ELR (cell line): Measurements from ENCODE around the gene NUB1.

Experiments used
- DNase-seq: peaks from one replicate; pipeline ENCODE4 v3.0.0-alpha.2; 2015; ENCODE audit warnings: low read depth

NUB1 gene

DNA sequence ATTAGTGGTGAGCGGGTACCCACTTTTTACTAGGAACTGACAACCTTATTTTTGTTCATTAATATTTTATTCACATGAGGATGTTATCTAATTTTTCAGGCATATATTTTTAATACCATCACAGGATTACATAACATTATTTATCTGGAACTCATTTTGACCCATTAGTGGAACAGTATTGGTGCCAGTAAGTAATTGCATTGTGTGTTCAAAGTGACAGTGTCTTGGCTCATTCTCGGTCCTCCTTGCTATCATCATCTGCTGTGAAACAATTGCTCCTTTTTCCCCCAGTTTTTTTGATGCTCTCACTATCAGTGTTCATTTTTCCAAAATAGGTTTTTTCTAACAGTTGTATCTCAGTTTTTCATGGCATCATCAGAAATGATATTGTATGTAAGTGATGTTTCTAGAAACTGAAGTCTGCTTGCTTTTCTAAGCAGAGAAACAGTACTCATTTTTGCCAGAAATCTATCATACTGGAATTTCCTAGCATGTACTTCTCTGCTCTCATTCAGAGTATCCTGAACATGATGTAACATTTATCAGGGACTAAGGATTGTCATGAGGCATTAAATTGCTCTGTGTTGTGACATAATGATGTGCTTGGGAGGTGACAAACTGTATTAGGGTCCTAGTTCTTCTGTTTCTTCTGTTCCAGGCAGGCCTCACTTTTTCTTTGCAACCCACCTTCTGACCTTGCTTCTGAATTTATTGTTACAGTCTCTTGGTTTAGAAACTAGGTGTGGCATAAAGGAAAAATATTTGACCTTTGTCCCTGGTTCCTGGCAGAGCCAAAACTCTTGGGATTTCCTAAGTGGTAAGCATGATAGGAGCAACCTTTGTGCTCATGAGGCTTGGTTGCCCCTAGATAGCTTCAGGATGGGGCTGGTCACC lies 4.2 kb downstream of the NUB1 start:
- DNase-seq: no peak

DNA sequence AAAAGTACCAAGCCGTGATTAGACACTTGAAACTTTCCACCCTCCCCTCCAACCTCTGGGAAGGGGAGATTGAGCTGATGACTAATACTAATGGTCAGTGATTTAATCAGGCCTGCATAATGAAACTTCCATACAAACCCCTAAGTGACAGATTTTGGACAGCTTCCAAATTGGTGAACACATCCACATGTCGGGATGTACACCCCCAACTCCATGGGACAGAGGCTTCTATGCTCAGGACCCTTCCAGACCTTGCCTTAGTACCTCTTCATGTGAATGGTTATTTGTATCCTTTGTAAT lies 4.8 kb downstream of the NUB1 start:
- no peak for DNase-seq

DNA sequence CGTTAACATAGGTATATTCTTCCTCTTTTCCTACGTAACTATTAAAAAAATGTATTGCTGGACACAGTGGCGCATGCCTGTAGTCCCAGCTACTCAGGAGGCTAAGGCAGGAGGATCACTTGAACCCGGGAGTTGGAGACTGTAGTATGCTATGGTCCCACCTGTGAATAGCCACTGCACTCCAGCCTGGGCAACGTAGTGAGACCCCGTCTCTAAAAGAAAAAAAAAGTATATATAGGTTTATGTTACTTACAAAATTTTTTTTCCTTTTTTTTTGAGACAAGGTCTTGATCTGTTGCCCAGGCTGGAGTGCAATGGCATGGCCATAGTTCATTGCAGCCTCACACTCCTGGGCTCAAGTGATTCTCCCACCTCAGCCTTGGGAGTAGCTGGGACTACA lies 5.6 kb downstream of the NUB1 start:
- no peak for DNase-seq

- no peak for DNase-seq
These were observed 7.4 kb downstream of the NUB1 start for GRCh38 chr7:151348970-151349369.

GRCh38 chr7:151349507-151349853 lies 7.9 kb downstream of the NUB1 start:
- DNase-seq: no peak

DNA sequence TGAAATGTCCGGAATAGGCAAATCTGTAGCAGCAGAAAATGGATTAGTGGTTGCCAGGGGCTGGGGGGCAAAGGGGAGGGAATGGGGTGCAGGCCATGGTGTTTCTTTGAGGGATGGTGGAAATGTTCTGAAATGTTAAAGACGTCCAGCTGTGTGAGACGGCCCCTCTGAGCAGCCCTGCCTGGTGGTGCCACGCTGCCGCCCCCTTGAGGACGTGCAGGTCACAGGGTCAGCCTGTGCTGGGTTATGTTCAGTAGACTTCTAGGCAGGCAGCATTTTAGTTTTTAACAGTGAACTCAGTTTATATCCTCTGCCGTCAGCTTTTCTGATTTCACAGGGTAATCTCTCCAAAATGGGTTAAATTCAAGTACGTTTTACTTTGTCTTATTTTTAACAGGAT lies 9.4 kb downstream of the NUB1 start:
- no peak for DNase-seq

GRCh38 chr7:151351967-151352366 lies 10.4 kb downstream of the NUB1 start:
- no peak for DNase-seq

DNA sequence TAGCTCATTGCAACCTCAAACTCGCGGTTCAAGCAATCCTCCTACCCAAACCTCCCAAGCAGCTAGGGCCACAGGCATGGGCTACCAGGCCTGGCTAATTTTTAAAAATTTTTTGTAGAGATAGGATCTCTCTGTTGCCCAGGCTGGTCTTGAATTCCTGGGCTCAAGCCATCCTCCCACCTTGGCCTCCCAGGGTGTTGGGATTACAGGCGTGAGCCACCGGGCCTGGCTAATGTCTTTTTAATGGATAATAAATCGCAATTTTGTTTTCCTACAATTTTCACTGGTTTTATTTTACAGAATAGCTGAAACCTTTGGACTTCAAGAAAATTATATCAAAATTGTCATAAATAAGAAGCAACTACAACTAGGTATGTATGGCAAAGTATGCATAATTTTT lies 10.9 kb downstream of the NUB1 start:
- DNase-seq: no peak

DNA sequence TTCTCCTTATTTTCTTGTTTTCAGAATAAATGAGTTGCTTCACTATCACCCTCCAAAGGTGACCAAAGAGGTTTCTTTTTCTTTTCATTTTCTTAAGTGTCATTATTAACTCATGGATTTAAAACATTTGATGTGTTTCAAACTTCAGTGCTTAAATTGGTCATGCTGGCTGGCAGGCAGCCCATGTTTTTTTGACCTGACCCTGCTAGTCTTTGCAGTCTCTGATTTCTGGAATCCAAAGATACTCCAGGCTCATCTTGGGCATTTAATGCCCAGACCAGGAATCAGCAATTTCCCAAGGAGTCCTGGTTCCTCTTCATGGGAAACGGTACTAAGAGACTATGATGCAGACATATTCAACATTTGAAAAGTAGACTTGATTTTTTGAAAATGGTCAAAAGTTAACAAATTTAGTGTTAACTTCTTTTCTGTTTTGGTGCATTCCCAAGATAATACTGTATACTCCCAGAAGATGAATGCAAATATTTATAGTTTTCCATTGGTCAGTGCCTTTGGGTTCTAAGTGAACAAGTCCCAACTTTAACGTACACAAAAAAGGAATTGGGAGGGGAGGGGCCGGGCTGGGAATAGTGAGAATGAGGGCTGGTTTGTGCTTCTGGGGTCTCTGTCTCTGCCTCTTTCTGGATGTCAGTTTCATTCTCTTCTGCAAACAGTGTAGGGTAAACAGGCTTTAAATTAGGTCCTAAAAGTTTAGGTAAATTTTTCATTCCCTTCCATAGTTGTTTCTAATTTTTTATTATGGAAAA lies 19.8 kb downstream of the NUB1 start:
- no peak for DNase-seq

DNA sequence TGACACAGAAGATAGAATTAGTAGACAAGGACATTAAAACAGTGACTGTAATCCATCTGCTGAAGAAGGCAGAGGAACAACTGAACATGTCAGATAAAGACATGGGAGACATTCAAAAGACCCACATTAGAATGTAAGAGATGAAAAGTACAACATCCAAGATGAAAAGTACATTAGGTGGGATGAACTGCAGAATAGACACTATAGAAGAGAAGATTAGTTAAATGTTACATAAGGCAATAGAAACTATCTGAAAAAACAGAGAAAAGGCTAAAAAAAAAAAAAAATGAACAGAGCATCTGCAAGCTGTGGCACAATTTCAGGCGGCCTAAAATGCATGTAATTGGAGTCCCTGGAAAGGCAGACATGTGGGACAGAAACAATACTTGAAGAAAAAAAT lies 21.6 kb downstream of the NUB1 start:
- no peak for DNase-seq

- DNase-seq: no peak
These were observed 24.7 kb downstream of the NUB1 start for GRCh38 chr7:151366166-151366879.

DNA sequence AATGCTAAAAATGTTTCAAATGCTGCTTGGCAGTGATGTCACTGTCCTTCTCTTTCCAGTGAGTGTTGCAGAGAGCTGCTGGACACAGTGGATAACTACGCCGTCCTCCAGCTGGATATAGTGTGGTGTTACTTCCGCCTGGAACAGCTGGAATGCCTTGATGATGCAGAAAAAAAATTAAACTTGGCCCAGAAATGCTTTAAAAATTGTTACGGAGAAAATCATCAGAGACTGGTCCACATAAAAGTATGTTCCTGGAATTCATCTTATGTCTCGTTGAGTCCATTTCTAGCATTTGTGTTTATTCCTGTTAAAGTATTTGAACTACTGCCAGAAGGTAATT lies 25.2 kb downstream of the NUB1 start:
- DNase-seq: peak; percentile 18

GRCh38 chr7:151367284-151367683 lies 25.7 kb downstream of the NUB1 start:
- peak; percentile 56 for DNase-seq

GRCh38 chr7:151368136-151368571 lies 26.5 kb downstream of the NUB1 start:
- peak; percentile 77 for DNase-seq

- no peak for DNase-seq
These were observed 29.7 kb downstream of the NUB1 start for GRCh38 chr7:151371266-151371665.

DNA sequence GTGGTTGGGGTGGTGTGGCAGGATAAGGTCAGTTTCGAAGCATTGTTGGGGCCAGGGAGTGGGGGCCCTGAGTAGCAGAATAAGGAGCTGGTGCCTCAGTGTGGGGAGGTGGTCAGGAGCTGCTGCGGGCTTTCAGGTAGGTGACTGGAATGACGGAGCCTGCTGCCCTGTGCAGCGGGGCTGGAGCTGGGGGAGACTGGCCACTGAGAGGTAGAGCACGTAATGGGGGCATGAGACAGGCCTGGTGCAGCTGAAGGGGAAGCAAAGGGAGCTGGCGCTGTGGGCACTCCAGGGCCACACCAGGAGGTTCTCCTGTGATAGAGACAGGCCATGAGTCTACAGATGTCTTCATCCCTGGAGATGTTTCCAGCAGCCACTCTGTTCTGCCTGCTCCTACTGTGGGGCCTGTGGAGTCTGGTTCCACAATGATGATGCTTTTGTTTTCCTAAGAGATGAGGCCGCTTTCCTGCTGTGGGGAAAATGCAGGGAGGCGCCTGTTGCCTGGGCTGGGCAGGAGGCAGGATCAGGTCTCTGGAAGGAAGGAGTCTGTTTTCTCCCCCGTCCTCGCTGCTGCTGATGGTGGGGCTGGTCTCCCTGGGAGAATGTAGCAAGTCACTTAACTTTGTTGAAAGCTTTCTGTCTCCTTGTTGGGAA lies 31.1 kb downstream of the NUB1 start:
- no peak for DNase-seq

GRCh38 chr7:151373599-151373998 lies 32.0 kb downstream of the NUB1 start:
- no peak for DNase-seq

- no peak for DNase-seq
These were observed 32.5 kb downstream of the NUB1 start for GRCh38 chr7:151374139-151374538.

DNA sequence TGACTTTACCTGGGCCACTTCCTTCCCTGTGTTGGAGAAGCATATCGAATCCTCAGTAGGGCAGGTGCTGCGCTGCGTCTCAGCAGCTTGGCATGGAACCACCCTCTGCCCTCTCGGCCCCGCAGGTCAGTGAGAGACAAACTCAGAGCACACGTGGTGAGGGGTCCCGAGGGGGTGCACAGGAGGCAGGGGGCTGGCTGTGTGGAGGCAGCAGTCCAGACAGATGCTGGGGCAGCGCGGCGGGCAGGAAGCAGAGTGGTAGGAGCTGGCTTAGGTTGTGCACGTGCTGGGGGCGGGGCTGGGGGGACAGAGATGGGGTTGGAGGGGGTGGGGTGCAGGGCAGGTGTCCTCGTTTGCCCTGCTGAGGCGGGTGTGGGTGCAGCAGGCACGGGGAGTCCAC lies 33.1 kb downstream of the NUB1 start:
- DNase-seq: no peak

DNA sequence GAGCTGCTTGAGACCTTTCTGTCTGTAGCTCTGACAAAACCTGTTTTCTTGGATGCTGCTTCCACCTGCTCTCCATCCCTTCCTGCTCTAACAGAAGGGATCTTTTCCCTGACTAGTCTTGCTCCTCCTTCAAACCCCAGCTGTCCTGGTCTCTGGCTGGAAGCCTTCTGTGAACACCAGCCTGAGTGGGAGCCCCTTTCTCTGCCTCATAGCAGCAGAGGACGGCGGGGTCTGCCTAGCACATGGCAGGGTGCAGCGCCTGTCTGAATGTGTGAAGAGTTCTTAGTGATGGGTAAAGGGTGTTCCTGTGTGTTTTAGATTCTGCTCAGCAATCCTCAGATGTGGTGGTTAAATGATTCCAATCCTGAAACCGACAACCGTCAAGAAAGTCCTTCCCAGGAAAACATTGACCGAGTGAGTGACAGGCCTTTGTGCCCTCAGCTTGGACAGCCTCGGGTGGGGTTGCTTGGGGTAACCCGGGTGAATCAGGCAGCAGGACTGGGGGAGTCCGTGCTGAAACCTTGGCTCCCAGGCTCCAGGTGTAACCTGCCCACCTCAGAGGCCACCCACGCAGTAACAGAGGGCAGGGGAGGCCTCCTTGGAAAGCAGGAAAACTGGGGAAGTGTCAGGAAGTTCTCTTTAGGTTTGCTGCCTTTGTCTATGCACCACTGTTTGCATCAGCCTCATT lies 34.1 kb downstream of the NUB1 start:
- no peak for DNase-seq

GRCh38 chr7:151376218-151376902 lies 34.7 kb downstream of the NUB1 start:
- DNase-seq: no peak
